Ectodermal cell (in vitro differentiated cells): ENCODE measurements around the gene SOX2.
A peak's percentile ranks its signal among the peaks of the same experiment; 100 is the strongest.

ENCODE experiments used
- H3K27ac ChIP-seq: 2 replicates; pipeline ENCODE4 v1.7.0; 2013; ENCODE audit warnings: mild to moderate bottlenecking, low read depth, low read length; ENCODE audit not compliant: insufficient read depth, poor library complexity, severe bottlenecking
- H3K27me3 ChIP-seq: 2 replicates; pipeline ENCODE4 v1.7.0; 2013; ENCODE audit warnings: mild to moderate bottlenecking, low read length; ENCODE audit not compliant: insufficient read depth, control insufficient read depth, poor library complexity, severe bottlenecking
- H3K36me3 ChIP-seq: one replicate; pipeline ENCODE4 v1.7.0; 2013; ENCODE audit warnings: low read length; ENCODE audit not compliant: control insufficient read depth, insufficient read depth
- H3K4me1 ChIP-seq: one replicate; pipeline ENCODE4 v1.7.0; 2013; ENCODE audit warnings: low read length; ENCODE audit not compliant: control insufficient read depth, insufficient read depth
- H3K4me3 ChIP-seq: 2 replicates; pipeline ENCODE4 v1.7.0; 2013; ENCODE audit warnings: low read depth, low read length, control low read depth; ENCODE audit not compliant: insufficient read depth
- H3K9me3 ChIP-seq: 2 replicates; pipeline ENCODE4 v1.7.0; 2013; ENCODE audit warnings: mild to moderate bottlenecking, low read length, moderate library complexity; ENCODE audit not compliant: control insufficient read depth
- WGBS, 2 experiments: methylation state at CpG; one replicate each; pipeline ENCODE4 v1.1.7; 2013; ENCODE audit warnings: missing lambda C conversion rate in 2 of 2; 5-methylcytosine and 5-hydroxymethylcytosine counted together

SOX2 gene

GRCh38 chr3:181694805-181695660 lies 16.7 kb upstream of the SOX2 start:
- Histone ChIP-seq H3K27me3 (peaks cover 25% of the 10 kb centered on the region), H3K4me1 (peaks cover 28% of the 10 kb centered on the region), H3K9me3 (no peaks in the 10 kb centered on the region), H3K36me3 (no peaks in the 10 kb centered on the region), H3K4me3 (peak overlapping the region; percentile 42), H3K27ac (no peak overlapping the region)
- WGBS, 2 experiments = 23% methylated on average over 53 of the region's 53 CpGs

DNA sequence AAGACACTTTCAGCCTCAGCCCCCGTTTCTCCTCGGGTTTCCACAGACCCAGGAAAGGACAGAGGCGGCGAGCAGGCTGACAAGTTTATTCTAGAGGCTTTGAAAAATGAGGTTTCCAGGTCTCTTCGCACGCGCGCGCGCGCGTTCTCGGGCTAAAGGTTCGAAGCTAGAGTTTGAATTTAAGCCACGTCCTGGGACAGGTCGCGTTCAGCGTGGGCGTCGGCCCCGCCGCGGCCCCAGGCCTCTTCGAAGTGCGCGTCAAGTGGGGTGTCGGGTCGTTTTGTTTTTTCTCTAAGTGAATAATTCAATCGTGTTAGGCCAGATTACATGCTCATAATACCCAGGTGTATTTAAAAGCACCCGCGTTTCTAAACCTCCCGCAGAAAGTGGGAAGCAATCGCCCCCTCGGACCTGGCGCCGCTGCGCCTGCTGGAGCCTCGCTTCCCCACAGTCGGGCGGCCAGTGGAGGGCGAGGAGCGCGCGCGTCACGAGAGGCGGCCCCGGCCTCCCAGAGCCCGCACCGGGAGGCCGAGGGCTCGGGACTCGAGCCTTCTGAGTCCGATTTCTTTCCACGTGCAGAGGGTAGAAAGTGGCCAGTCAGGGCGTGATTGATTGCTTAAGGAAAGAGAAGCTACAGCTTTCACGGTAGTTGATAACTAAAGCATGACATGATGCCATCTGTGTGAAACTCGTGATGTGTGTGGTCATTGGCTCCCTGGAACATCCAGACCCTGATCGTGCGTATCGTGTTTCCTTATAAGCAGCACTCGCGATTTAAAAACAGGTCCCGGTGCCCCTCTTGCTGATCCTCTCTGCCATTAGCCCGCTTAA lies 15.8 kb upstream of the SOX2 start:
- Histone ChIP-seq H3K4me3 (peak overlapping the region; percentile 42), H3K27me3 (peaks cover 25% of the 10 kb centered on the region), H3K27ac (no peak overlapping the region), H3K4me1 (peaks cover 28% of the 10 kb centered on the region), H3K36me3 (no peaks in the 10 kb centered on the region), H3K9me3 (no peaks in the 10 kb centered on the region)
- WGBS, 2 experiments = 8 to 11% methylated on average over 65 of the region's 65 CpGs

DNA sequence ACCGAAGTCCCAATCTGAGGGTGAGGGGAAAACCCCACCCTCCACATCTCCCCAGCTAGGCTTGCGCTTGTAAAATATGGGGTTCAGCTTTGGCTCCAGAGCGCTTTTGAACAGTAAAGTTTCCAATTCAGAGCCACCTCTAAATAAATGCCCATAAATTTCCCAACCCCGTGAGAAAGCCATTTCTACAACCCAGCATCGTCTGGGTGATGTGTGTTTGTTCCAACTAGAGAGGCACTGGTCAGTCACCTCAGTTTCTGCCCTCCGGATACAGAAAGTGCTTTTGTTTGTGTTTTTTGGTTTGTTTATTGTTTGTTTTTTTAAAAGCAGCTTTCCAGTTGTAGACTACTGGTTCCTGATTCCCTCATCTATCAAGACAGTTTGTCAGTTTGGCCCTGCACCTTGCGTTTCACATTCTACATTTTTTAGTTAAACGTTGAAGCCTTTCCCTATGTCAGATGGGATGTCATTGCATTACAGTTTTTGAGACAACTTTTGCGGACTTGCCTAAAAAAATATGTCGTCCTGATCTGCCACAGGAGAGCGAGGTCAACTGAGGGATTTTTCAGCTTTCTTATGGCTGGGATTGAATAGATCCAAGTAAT lies 15.0 kb upstream of the SOX2 start:
- 77 to 80% methylated on average over 11 of the region's 11 CpGs for WGBS, 2 experiments
- peaks cover 28% of the 10 kb centered on the region for H3K4me1 ChIP-seq
- H3K27ac ChIP-seq = no peak overlapping the region
- H3K36me3 ChIP-seq = no peaks in the 10 kb centered on the region
- peaks cover 25% of the 10 kb centered on the region for H3K27me3 ChIP-seq
- H3K9me3 ChIP-seq = no peaks in the 10 kb centered on the region
- no peak overlapping the region for H3K4me3 ChIP-seq

DNA sequence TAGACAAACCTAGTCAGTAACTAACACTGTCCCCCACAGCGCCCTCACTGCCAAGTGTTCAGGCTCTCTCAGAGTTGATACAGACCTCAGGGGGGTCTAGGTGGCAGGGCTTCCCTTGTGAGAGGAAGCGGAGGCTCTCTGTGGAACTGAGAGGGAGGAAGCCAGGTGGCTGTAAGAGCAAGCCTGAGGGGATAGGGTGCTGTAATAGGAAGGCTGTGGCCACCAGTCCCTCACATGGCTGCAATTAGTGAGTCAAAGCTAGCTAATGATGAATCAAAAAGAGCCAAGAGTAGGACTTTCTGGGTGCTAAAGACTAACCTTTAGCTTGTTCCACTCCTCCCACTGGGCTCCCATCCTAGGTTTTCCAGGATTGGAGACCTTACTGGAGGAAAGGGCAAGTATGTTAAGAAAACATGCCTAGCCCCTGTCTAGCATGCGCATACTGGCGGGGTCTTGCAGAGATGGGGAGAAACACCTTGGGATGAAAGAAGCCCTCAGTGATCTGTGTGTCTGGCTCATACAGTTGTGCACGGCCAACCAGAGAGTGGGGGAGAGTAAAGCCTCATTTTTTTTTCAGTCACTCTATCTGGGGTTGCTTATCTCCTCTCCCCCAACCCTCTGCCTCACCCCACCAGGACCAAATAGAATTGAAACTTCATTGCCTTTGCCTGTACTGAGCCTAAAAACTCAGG lies 13.3 kb upstream of the SOX2 start:
- Histone ChIP-seq H3K36me3 (no peaks in the 10 kb centered on the region), H3K27me3 (peaks cover 36% of the 10 kb centered on the region), H3K27ac (no peak overlapping the region), H3K9me3 (no peaks in the 10 kb centered on the region), H3K4me1 (peaks cover 25% of the 10 kb centered on the region), H3K4me3 (no peak overlapping the region)
- 84 to 89% methylated on average over 5 of the region's 5 CpGs for WGBS, 2 experiments

DNA sequence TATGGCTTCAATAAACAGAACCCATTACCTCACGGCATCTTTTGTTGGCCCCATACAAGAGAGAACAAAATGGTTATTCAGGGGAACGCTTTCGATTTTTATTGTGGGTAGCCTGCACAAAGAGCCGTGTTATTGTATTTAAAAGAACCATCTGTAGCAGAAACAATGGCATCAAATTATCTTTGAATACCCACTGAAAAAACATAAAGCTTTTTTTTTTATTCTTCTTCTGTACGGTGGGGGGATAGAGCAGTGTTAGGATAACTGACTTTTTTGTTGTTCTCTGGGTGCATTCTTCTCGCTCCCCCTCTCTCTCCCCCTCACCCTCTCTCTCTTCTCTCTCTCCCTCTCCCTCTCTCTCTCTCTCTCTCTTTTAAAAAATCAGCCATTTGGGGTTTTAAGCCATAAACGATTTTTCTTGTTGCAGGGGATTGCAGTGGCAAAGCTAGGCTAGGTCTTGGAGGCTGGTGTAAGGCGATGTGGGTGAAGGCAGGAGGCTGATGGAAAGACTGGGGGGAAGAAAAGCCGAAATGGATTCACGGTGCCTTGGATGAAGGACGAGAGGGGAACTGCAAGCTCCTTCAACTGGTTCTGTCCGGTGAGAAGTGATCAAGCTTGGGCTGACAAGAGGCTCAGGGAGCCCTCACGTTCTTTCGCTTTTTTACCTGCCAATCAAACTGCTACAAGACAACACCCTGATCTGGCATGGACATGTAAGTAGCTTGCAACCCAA lies 12.4 kb upstream of the SOX2 start:
- peak overlapping the region; percentile 69 for H3K27ac ChIP-seq
- H3K27me3 ChIP-seq = peaks cover 43% of the 10 kb centered on the region
- WGBS, 2 experiments = 43 to 47% methylated on average over 13 of the region's 14 CpGs

DNA sequence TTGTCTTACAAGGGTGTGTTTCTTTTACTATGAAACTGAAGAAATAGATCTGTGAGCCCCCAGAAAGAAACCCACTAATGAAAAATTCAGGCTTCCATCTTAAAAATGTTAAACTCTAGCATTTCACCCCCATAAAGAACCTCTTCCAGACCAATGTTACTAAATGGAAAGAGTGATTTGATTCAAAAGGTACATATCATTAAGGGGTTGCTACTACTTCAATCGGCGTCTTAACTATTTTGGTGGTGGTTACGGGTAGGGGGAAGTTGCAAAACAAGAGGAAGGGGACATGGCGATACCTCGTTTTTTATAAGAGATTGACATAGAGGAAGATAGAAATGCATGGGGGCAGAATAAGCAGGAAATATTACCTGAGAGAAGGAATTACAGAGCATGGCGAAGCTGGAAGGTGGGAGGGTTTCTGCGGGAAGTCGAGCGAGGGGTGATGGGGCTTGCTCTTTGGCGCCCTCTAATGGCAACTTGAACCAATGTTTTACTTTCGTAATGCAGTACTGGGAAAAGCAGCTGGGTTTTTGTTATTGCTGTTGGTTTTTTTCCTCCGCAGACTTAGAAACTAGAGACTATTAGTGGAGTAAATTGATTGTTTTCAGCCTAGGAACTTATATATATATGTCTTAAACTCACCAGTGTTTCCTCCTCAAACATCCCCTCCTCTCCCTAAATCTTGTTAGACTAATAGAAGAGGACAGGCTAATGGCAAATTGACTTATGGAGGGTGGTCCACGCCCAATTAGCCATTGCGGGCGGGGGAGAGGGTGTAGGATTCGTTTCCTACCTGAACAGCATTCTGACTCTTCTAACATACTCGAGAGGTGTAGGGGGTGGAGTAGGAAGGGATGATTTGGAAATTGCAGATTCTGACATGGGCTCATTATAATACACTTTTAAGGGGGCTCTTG lies 11.3 kb upstream of the SOX2 start:
- Histone ChIP-seq H3K4me1 (peaks cover 34% of the 10 kb centered on the region), H3K4me3 (no peak overlapping the region), H3K9me3 (no peaks in the 10 kb centered on the region), H3K36me3 (no peaks in the 10 kb centered on the region), H3K27me3 (peaks cover 42% of the 10 kb centered on the region), H3K27ac (no peak overlapping the region)
- WGBS, 2 experiments = 44 to 51% methylated on average over 16 to 17 of the region's 17 CpGs

More for the DNA sequence above, 12.4 kb upstream of the SOX2 start:
- no peaks in the 10 kb centered on the region for H3K36me3 ChIP-seq
- H3K4me1 ChIP-seq = peaks cover 26% of the 10 kb centered on the region
- H3K4me3 ChIP-seq = no peak overlapping the region
- H3K9me3 ChIP-seq = no peaks in the 10 kb centered on the region

DNA sequence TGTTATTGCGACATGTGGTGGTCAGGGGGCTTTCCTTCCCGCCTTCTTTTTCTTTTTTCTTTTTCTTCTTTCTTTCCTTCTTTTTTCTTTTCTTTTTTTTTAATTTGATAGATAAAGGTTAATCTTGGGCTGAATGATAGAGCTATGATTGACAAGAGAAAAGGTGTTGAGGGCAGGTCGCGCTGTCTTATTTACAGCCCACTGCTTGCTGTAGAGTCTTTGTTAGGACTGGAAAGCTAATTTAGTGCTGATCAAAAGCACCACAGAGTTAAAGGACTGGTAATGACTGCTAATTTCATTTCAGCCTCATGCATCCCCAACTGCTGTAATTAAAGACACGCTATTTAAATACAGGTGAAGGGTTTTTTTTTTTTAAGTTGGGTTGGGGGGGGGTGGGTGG lies 10.6 kb upstream of the SOX2 start:
- H3K9me3 ChIP-seq = no peaks in the 10 kb centered on the region
- no peak overlapping the region for H3K27ac ChIP-seq
- H3K4me3 ChIP-seq = no peak overlapping the region
- H3K36me3 ChIP-seq = no peaks in the 10 kb centered on the region
- WGBS, 2 experiments = 46 to 68% methylated on average over 2 of the region's 5 CpGs
- peaks cover 36% of the 10 kb centered on the region for H3K27me3 ChIP-seq
- peaks cover 40% of the 10 kb centered on the region for H3K4me1 ChIP-seq

GRCh38 chr3:181703601-181704420 lies 7.9 kb upstream of the SOX2 start:
- no peak overlapping the region for H3K4me3 ChIP-seq
- H3K36me3 ChIP-seq = no peaks in the 10 kb centered on the region
- no peak overlapping the region for H3K27ac ChIP-seq
- peaks cover 18% of the 10 kb centered on the region for H3K27me3 ChIP-seq
- 79 to 85% methylated on average over 44 of the region's 44 CpGs for WGBS, 2 experiments
- H3K9me3 ChIP-seq = no peaks in the 10 kb centered on the region
- H3K4me1 ChIP-seq = peaks cover 50% of the 10 kb centered on the region
